ENCODE results near the gene DNAJB2.

DNAJB2 gene

DNA sequence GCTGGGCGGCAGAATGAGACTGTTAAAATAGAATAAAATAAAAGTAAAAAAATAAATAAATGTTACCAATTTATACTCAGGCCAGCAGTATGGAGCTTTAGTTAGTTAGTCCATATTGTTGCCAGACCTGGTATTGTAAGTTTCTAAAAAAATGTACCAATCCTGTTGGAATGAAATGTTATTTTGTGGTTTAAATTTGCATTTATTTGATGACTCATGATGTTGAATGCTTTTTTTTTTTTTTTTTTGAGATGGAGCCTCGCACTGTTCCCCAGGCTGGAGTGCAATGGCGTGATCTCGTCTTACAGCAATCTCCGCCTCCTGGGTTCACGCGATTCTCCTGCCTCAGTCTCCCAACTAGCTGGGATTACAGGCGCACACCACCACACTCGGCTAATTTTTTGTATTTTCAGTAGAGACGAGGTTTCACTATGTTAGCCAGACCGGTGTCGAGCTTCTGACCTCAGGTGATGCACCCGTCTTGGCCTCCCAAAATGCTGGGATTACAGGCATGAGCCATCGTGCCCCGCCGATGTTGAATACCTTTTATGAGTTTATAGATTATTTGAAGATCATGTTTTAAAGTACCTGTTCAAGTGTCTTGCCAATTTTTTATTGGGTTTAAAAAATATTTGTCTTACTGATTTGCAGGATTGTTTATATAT, 35.8 kb downstream of the DNAJB2 start:
- TF ChIP-seq, protein P1, sequence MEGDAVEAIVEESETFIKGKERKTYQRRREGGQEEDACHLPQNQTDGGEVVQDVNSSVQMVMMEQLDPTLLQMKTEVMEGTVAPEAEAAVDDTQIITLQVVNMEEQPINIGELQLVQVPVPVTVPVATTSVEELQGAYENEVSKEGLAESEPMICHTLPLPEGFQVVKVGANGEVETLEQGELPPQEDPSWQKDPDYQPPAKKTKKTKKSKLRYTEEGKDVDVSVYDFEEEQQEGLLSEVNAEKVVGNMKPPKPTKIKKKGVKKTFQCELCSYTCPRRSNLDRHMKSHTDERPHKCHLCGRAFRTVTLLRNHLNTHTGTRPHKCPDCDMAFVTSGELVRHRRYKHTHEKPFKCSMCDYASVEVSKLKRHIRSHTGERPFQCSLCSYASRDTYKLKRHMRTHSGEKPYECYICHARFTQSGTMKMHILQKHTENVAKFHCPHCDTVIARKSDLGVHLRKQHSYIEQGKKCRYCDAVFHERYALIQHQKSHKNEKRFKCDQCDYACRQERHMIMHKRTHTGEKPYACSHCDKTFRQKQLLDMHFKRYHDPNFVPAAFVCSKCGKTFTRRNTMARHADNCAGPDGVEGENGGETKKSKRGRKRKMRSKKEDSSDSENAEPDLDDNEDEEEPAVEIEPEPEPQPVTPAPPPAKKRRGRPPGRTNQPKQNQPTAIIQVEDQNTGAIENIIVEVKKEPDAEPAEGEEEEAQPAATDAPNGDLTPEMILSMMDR (IDR thresholded peaks at IDR 0.05; ENCODE audit: control insufficient read depth, insufficient read depth, low read depth, low read length, missing control alignments), result no peak
- H3K4me3 ChIP-seq (ENCODE audit: control insufficient read depth, low read depth, low read length), result no peak overlapping the region
- DNase-seq (ENCODE audit: low read depth), result no peak

DNA sequence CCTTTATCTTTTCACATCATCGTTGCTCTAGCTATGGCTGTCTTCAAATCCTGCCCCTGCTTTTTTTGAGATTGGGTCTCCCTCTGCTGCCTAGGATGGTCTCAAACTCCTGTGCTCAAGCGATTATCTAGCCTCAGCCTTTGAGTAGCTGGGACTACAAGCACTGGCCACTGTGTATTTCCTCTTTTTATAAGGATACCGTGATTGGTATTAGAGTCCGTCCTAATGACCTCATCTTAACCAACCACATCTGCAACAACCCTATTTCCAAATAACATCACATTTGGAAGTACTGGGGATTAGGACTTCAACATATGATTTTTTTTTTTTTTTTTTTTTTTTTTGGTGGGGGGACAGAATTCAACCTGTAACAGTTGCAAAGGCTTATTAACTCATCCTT, 44.3 kb downstream of the DNAJB2 start:
- no peak overlapping the region for H3K4me3 ChIP-seq (ENCODE audit: control insufficient read depth, low read depth, low read length)
- no peak for DNase-seq (ENCODE audit: low read depth)
- TF ChIP-seq, protein P1 (IDR thresholded peaks at IDR 0.05; ENCODE audit: control insufficient read depth, insufficient read depth, low read depth, low read length, missing control alignments), result no peak

DNA sequence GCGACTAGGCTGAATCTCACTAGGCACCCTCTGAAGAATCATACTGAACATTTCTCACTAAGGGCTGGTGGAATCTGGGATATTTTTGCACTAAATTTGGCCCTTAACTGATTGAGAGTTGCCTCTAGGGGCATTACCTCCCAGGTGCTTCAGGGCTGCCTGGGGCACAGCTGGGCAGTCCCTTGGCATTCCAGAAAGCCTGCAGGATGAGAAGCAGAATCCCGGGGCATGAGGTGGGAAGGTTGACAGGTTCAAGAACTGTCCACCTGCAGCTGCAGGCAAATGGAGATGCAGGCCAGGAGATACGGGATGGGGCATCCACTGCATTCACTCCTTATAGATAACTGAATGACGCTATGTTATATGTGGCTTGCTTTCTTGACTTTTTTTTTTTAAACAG, 46.0 kb downstream of the DNAJB2 start:
- H3K4me3 ChIP-seq (ENCODE audit: control insufficient read depth, low read depth, low read length), result no peak overlapping the region
- TF ChIP-seq, protein P1 (IDR thresholded peaks at IDR 0.05; ENCODE audit: control insufficient read depth, insufficient read depth, low read depth, low read length, missing control alignments), result no peak
- DNase-seq (ENCODE audit: low read depth), result no peak

DNA sequence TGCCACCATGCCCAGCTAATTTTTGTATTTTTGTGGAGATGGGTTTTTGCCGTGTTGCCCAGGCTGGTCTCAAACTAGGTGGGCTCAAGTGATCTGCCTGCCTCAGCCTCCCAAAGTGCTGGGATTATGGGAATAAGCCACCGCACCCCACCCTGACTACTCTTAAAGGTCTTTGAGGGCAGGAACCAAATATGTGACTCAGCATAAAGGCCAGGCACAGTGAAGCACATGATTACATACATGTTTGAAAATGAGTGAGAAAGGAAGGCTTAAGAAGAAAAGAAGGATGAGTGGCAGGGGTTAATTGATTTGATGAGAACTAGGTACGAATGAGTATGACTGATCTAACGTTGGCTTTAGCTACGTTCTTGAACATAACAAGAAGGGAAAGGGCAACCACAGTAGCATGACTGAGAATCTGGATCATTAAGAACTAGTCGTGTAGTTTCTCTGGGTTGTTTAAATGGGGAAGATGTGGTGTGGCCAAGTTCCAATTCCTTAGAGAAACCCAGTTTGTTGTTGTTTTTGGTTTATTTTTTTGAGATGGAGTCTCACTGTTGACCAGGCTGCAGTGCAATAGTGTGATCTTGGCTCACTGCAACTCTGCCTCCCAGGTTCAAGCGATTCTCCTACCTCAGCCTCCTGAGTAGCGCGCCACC, 46.6 kb downstream of the DNAJB2 start:
- no peak for DNase-seq (ENCODE audit: low read depth)
- TF ChIP-seq, protein P1 (IDR thresholded peaks at IDR 0.05; ENCODE audit: control insufficient read depth, insufficient read depth, low read depth, low read length, missing control alignments), result no peak
- no peak overlapping the region for H3K4me3 ChIP-seq (ENCODE audit: control insufficient read depth, low read depth, low read length)

DNA sequence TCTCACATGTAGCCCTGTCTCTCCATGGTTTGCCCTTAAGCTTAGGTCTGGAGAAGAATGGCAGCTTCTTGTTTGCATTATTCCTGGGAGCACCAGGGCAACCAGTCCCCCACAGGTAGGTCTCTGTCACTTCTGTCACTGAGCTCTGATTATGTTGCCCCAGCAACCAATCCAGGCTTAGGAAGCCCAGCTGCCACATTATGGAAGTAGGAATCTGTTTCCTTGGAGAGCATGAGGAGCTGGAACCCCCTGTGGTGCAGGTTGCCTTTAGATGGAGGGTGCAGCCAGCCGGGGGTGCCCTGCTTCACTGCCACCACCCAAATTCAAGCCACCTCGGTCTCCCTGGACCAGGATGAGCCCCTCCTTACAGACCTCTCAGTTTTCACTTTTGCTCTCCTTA, 48.6 kb downstream of the DNAJB2 start:
- no peak for DNase-seq (ENCODE audit: low read depth)
- no peak overlapping the region for H3K4me3 ChIP-seq (ENCODE audit: control insufficient read depth, low read depth, low read length)
- TF ChIP-seq, protein P1 (IDR thresholded peaks at IDR 0.05; ENCODE audit: control insufficient read depth, insufficient read depth, low read depth, low read length, missing control alignments), result no peak

DNA sequence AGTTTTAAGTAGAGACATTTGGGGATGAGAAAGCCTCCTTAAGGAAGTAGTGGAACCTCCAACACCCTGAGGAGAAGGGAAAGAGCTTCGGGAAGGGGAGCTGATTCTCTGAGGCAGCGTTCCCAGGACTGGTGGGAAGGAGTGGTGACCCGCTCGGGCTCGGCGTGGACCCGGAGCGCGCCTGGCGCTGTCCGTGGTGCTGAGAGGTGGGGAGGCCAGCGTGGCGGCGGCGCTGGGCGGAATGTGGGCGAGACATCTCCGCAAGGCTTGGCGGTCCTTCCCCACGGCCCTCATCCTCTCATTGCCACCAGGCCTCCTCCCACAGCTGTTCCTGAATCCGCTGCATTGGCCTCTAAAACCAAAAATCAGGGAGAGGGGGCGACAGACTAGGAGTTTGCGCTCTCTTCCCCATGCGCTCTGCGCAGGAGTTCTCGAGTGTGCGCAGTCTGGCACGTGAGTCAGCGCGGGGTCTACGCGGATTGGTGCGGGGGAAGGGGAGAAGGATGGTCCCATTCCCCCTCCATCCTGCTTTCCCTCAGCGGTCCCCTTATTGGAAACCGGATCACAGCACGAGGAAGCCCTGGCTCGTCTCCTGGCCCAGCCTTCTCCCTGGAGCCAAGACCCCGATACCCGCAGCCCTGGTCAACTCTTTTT, 52.5 kb downstream of the DNAJB2 start:
- H3K4me3 ChIP-seq (ENCODE audit: control insufficient read depth, low read depth, low read length), result no peak overlapping the region

More for the DNA sequence above, 52.5 kb downstream of the DNAJB2 start:
- DNase-seq (ENCODE audit: low read depth), result no peak
- TF ChIP-seq, protein P1 (IDR thresholded peaks at IDR 0.05; ENCODE audit: control insufficient read depth, insufficient read depth, low read depth, low read length, missing control alignments), result no peak
